Body of pancreas (tissue), 4 donors: Measurements from ENCODE around the gene BAIAP3.

Source experiments
- CTCF ChIP-seq, 7 experiments: fragments of 450-650 bp in 4 of 7; fragments of 200-600 bp in 3 of 7; sonication (generic) in 3 of 7; IDR thresholded peaks; one replicate each; pipeline ENCODE4 v1.5.1; 2016 to 2019; ENCODE audit warnings: antibody characterized with exemption in 7 of 7
- POLR2A ChIP-seq, 3 donors: fragments of 450-650 bp; IDR thresholded peaks; one replicate each; pipeline ENCODE4 v1.6.1; 2016; ENCODE audit warnings: antibody characterized with exemption in 3 of 3, mild to moderate bottlenecking in 2 of 3

GRCh38 chr16:1320658-1321240, 12.7 kb upstream of the BAIAP3 start:
- no peak for TF ChIP-seq CTCF (IDR thresholded peaks at IDR 0.05)
- TF ChIP-seq POLR2A (IDR thresholded peaks at IDR 0.05) = no peak
